Measurements from ENCODE around the gene AMDHD2.
"Not testable (repeated sequence)": the region's sequence is repeated elsewhere in the genome, so short reads cannot be mapped to it uniquely, and the experiment has no call there.

The AMDHD2 gene

DNA sequence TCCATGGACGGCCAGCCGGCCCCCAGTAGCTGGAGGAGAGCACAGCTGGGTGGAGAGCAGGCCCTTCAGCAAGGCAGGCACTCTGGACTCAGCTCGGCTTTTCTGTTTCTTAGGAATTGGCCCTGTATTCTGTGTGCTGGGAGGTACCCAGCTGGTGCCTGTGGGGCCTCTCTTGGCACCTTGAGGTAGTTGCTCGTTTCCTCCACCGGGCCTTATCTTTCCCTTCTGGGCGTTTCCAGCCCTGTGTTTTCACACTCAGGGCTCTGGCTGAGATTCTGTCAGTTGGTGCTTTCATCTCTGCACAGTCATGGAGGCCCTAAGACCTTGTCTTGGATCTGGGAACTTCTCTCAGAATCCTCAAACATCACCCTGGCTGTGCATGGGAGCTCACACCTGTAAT lies 47.3 kb downstream of the AMDHD2 start:
- DNase-seq (ENCODE audit: low read depth in 2 of 3, low spot score in 1 of 3): not testable (repeated sequence)

DNA sequence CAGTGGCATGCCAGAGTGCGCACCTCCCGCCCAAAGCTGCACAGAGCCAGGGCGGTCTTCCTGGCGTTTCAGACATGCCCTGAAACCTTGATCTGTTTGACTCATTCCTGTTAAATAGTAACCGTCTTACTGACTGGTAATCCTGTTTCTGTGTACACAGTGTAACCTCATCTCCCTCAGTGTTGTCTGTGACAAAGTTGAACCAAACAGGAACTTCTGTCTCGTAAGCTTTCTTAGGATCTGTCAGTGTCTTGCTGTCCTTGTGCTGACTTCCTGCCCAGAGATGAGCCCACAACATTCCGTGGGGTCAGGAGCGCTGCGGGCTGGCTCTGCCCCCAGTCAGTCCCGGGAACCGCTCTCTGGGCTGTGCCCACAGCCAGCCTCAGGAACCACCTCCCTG lies 48.4 kb downstream of the AMDHD2 start:
- not testable (repeated sequence) for DNase-seq (ENCODE audit: low read depth in 2 of 3, low spot score in 1 of 3)

DNA sequence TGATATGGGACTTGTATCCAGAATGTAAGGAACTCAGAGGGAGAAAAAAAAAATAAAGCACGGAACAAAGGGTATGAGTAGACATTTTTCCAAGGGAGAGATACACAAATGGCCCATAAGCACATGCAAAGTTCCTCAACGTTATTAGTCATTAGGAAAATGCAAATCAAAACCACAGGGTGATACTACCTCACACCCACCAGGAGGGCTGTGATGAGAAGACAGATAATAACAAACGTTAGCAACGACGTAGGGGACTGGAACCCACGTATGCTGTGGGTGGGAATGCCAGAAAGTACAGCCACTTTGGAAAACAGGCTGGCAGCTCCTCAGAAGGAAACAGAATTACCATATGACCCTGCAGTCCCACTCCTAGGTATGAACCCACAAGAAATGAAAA lies 52.5 kb downstream of the AMDHD2 start:
- not testable (repeated sequence) for DNase-seq (ENCODE audit: low read depth in 2 of 3, low spot score in 1 of 3)

DNA sequence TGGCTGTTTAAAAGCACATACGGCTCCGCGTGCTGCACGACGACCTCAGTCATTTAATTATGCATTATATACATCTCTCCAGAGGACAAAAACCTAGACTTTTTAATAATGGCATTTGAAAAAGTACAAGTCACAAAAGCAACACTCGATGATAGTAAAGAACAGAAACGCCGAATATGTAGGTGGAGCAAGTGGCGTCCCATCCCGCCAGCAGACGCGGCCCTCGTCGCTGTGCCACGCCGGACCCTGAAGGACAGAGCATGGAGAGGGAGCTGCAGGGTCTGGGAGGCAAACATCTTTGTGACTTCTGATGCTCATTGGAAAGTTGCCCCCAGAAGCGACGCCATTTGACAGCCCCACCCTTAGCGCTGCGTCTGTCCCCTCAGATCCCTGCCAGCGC lies 55.7 kb downstream of the AMDHD2 start:
- DNase-seq (ENCODE audit: low read depth in 2 of 3, low spot score in 1 of 3): not testable (repeated sequence)

DNA sequence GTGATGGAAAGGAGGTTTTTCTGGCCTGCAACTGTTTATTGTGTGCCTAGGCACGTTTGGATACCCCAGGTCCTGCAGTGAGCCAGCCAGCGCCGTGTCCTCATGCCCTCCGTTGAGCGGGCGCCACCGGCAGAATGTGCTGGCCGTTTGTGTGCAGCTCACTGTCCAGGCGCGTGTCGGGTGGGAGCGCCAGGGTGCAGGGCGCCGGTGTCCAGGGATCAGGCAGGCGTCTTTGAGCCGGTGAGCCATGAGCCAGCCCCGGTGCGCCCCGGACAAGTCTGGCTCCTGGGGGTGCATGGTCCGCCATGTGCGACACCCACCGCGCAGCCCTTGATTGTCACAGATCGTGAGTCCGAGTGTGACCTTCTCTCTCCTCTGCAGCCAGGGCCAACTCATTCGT lies 56.9 kb downstream of the AMDHD2 start:
- DNase-seq (ENCODE audit: low read depth in 2 of 3, low spot score in 1 of 3): not testable (repeated sequence)

DNA sequence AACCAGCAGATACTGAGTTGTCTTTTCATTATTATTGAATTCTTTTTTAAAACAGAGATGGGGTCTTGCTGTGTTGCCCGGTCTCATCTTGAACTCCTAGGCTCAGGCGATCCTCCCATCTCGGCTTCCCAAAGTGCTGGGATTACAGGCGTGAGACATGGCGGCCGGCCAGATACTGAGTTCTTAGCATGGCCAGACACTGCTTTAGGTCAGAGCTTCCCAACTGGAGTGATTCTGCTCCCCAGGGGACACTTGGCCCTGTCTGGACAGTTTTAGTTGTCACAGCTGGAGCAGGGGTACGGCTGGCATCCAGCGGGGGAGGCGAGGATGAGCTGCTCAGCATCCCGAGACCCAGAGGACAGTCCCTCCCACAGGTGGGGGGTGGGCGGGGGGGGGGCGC lies 58.7 kb downstream of the AMDHD2 start:
- not testable (repeated sequence) for DNase-seq (ENCODE audit: low read depth in 2 of 3, low spot score in 1 of 3)

DNA sequence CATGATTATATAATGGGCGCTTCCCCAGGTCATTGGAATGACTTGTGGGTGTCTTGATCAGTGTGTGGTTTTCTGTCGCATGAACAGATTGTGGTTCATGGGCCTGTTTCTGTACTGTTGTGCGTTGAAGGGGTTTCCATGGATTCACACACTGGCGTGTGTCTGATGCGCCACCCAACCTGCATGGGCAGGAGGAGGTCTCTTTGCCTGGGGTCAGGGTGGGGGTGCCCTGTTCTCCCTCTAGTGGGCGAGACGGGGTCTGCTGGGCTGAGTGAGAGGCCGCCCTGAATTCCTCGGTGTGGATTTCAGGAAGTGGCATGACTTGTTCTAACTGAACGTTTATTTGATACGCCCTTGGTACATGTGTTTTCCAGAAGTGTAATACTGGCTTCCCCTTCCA lies 60.0 kb downstream of the AMDHD2 start:
- DNase-seq (ENCODE audit: low read depth in 2 of 3, low spot score in 1 of 3): not testable (repeated sequence)

DNA sequence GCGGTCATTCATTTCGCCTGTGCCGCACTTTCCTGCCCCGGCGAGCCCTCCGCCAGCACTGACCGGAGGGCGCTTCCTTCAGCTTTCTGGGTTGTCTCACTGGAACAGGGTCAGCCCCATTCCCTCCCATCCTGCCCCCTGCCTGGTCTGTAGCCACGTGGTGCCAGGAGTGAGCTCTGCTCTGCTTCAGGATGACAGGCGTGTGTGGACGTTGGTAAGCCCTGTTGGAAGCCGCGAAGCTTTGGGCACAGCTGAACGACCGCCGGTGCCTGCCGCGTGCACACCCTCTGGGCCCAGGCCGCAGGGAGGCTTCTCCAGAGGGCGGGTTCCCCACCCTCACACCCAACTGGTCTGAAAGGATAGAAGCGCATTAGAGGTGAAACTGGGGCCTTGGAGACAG lies 60.6 kb downstream of the AMDHD2 start:
- not testable (repeated sequence) for DNase-seq (ENCODE audit: low read depth in 2 of 3, low spot score in 1 of 3)

All from stimulated activated CD4-positive, alpha-beta T cell treated with anti-CD3 and anti-CD28 coated beads, Interleukin-12 subunit alpha, Interleukin-12 subunit beta, amount 100 ng/mL, for 48 hours (primary cell).